Left forelimb (tissue), 1 donor: ENCODE data around the gene SAMD8.

Source experiments
- DNase-seq: peaks from one replicate; pipeline ENCODE4 v3.0.0-alpha.2; 2018; ENCODE audit warnings: low spot score

The SAMD8 gene

DNA sequence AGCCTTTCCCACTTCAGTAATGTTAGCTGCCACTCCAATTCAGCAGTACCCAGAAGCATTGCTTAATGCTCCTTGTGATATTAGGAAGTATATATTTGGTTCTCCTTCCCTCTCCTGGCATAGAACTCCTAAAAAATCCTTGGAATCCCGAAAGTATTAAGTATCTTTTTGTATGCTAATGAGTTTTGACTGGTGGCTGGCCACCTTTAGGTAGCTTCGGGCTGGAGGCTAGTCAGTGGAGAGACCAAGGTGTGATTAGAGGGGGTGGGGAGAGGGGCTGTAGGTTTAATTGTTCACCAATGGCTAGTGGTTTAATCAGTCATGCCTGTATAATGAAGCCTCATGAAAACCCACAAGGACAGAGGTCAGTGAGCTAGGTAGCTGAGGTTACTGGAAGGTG, 112.1 kb downstream of the SAMD8 start:
- DNase-seq, result no peak

DNA sequence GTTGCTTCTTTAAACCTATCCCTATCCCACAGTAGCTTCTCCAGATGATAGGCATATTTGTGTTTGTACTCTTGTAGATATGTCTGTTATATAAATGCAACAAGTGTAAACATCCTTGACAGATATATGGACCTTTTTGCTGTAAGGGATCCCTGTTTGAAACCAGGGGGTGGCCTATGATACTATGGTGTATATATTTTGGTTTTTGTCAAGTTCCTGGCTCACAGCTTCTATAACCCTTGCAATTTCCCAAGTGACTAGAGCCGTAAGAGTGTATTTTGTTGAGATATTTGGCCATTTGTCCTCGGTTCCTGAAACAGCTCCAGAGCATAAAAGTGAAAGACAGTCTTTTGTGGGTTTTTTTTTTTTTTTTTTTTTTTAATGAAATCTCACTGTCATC, 114.6 kb downstream of the SAMD8 start:
- no peak for DNase-seq

DNA sequence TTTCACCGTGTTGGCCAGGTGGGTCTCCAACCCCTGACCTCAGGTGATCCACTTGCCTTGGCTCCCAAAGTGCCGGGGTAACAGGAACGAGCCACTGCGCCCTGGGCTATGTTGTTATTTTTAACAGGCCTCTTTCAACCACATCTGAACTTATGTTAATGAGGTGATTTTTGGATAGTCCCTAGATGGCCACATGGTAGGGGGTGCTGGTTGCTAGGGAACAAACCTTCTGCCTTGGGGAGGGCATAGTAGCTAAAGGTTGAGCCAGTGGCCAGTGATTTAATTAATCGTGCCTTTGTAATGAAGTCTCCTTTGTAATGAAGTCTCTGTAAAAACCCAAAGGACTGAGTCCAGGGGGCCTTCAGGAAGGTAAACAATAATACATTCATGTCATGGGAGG, 115.2 kb downstream of the SAMD8 start:
- DNase-seq, result no peak

DNA sequence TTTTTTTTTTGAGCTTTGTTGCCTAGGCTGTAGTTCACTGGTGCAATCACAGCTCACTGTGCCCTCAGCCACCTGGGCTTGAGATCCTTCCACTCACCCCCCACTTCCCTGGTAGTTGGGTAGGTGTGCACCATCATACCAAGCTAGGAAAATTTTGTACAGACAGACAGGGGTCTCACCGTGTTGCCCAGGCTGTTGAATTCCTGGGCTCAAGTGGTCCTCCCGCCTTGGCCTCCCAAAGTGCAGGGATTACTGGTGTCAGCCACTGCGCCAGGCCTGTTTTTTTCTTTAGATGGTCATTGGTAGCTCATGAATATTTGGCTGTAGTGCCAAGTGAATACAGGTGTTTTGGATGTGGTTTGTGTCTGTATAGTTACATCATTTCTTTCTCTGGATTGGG, 116.8 kb downstream of the SAMD8 start:
- no peak for DNase-seq

DNA sequence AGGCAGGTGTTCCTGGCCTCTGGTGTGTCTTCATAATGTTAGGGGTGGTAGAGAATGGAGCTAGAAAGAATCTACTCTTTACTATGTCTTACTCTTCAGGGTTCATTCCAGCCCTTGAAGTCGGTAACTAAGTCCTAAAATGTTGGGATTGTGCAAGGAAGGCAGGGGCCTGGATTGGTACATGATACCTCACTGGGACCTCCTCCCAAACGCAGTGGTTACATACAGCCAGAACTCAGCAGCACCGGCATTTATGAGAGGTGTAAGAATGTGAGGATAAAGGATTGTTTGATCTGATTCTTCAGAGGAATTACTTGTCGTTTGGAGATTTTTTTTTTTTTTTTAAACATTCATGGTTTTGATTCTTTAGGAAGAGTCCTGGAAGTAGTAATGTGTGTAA, 117.4 kb downstream of the SAMD8 start:
- no peak for DNase-seq

DNA sequence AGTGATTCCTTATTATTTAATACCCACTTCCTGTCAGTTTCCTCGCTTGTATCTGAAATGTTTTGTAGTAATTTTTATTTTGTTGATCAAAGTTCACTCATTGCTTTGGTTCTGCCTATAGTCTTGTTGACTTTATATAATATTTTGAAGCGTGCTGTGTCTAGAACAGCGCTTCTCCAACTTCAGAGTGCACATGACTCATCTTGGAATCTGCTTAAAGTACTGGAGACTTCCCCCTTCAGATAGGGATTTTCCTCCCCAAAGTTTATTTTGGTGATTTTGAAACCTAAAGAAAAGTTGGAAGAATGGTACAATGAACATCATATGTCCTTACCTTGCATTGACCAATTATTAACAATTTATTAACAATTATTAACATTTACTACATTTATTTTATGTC, 118.5 kb downstream of the SAMD8 start:
- no peak for DNase-seq

DNA sequence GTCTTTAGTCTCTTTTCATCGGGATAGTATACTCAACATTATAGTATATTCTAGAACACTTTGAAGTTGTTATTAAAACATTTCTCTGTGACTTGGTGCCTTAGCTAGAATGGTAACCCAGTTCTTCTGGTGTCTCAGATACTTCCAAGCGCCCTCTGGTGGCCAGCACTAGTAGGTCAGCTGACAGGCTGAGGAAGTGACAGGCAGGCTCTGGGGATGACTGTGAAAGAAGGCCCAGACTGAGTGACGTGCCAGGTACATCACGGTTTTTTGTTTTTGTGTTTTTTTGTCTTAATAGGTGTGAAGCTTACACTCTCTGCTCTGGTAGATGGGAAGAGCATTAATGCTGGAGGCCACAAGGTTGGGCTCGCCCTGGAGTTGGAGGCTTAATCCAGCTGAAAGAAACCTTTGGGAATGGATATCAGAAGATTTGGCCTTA, 119.2 kb downstream of the SAMD8 start:
- peak; percentile 83 for DNase-seq
